OCI-LY7 (cell line): ENCODE measurements around the gene LRRN3. TPM values are rescaled to one million over a fixed set of nuclear protein-coding genes. Genes with fewer than 3 reads are reported as not detected.

Source experiments
- BruUV-seq: library from RNA; stranded (reverse); fragments of 400-500 nt; replicated peaks from 2 replicates; lab custom pipeline; 2021; lab: Mats Ljungman, UMichigan
- CTCF ChIA-PET: fragments of 300-600 bp; sonication (Branson Sonifier 250); formaldehyde crosslinking; loops from one replicate; lab custom pipeline; 2022; ENCODE audit warnings: antibody characterized with exemption; ENCODE audit not compliant: unreplicated experiment; lab: Charles Lee
- POLR2A ChIA-PET: fragments of 300-600 bp; sonication (Branson Sonifier 250); formaldehyde crosslinking; loops from one replicate; lab custom pipeline; 2022; ENCODE audit warnings: antibody characterized with exemption; lab: Charles Lee
- DNase-seq: peaks from one replicate; pipeline ENCODE4 v3.0.0-alpha.2; 2015; ENCODE audit warnings: low spot score
- H2AFZ ChIP-seq: fragments of 200-600 bp; sonication (generic), shearing (Covaris generic); 2 replicates; pipeline ENCODE4 v1.6.1; 2014; ENCODE audit warnings: mild to moderate bottlenecking, antibody characterized with exemption, low read length, moderate library complexity
- H3K27ac ChIP-seq: fragments of 200-600 bp; sonication (generic); 2 replicates; pipeline ENCODE4 v1.5.1; 2014; ENCODE audit warnings: mixed run types, low read depth, mild to moderate bottlenecking, moderate library complexity, low read length, inconsistent platforms; ENCODE audit not compliant: poor library complexity, severe bottlenecking
- H3K36me3 ChIP-seq: fragments of 200-600 bp; sonication (generic); 2 replicates; pipeline ENCODE4 v1.6.1; 2014; ENCODE audit warnings: mild to moderate bottlenecking, antibody characterized with exemption, low read length, moderate library complexity, mixed read lengths; ENCODE audit not compliant: insufficient read depth
- H3K4me1 ChIP-seq: fragments of 200-600 bp; sonication (generic); 2 replicates; pipeline ENCODE4 v1.5.1; 2014; ENCODE audit warnings: mild to moderate bottlenecking, low read length; ENCODE audit not compliant: insufficient read depth, poor library complexity, severe bottlenecking
- H3K4me2 ChIP-seq: fragments of 200-600 bp; sonication (generic); 2 replicates; pipeline ENCODE4 v1.6.1; 2014; ENCODE audit warnings: mild to moderate bottlenecking, low read length
- H3K4me3 ChIP-seq: fragments of 200-600 bp; sonication (generic); 2 replicates; pipeline ENCODE4 v1.5.1; 2014; ENCODE audit warnings: mild to moderate bottlenecking, low read depth, low read length; ENCODE audit not compliant: poor library complexity, severe bottlenecking
- H3K79me2 ChIP-seq: fragments of 200-600 bp; sonication (generic); 2 replicates; pipeline ENCODE4 v1.6.1; 2016; ENCODE audit warnings: low read depth, mild to moderate bottlenecking, low read length, moderate library complexity, mixed read lengths; ENCODE audit not compliant: insufficient read depth
- H3K9me2 ChIP-seq: fragments of 200-600 bp; sonication (generic); 2 replicates; pipeline ENCODE4 v1.6.1; 2016; ENCODE audit warnings: mild to moderate bottlenecking, low read length, mixed read lengths; ENCODE audit not compliant: insufficient read depth
- H3K9me3 ChIP-seq: fragments of 200-600 bp; sonication (generic); 2 replicates; pipeline ENCODE4 v1.6.1; 2014; ENCODE audit warnings: mild to moderate bottlenecking, mixed run types, low read length, mixed read lengths
- H4K20me1 ChIP-seq: fragments of 200-600 bp; sonication (generic); 2 replicates; pipeline ENCODE4 v1.6.1; 2014; ENCODE audit warnings: mild to moderate bottlenecking, antibody characterized with exemption, low read length, moderate library complexity, mixed read lengths; ENCODE audit not compliant: insufficient read depth
- EZH2phosphoT487 ChIP-seq: fragments of 200-600 bp; sonication (generic); IDR thresholded peaks from 2 replicates; pipeline ENCODE4 v1.6.1; 2018; ENCODE audit warnings: low read depth, borderline replicate concordance, mild to moderate bottlenecking, mixed run types, antibody characterized with exemption, low read length, moderate library complexity, mixed read lengths
- intact Hi-C: fragments of 100-400 bp; cut with micrococcal nuclease; formaldehyde crosslinking; loops from one replicate; pipeline ENCODE4 v1.10.0; 2022; ENCODE audit not compliant: unreplicated experiment
- total RNA-seq, 2 experiments: library from RNA; depleted of rRNA in 1 of 2; stranded (reverse); fragments of >200 nt in 1 of 2; shearing (Covaris generic) in 1 of 2; gene quantifications; 2 replicates each; pipeline ENCODE4 v1.2.3, GENCODE V29; 2014 to 2022
- TF ChIP-seq, protein P1 (sequence below): fragments of 200-600 bp; sonication (generic); conservative IDR thresholded peaks from 2 replicates; pipeline ENCODE4 v1.5.1; 2014; ENCODE audit warnings: mild to moderate bottlenecking, antibody characterized with exemption, low read length, moderate library complexity, mixed read lengths

Gene LRRN3
- total RNA-seq, 2 experiments from 2014 or later = not detected

GRCh38 chr7:111108000-111108399, 17.1 kb downstream of the LRRN3 start:
- no peak overlapping the region for H3K4me3 ChIP-seq
- no peak overlapping the region for H3K4me2 ChIP-seq
- TF ChIP-seq, protein P1, sequence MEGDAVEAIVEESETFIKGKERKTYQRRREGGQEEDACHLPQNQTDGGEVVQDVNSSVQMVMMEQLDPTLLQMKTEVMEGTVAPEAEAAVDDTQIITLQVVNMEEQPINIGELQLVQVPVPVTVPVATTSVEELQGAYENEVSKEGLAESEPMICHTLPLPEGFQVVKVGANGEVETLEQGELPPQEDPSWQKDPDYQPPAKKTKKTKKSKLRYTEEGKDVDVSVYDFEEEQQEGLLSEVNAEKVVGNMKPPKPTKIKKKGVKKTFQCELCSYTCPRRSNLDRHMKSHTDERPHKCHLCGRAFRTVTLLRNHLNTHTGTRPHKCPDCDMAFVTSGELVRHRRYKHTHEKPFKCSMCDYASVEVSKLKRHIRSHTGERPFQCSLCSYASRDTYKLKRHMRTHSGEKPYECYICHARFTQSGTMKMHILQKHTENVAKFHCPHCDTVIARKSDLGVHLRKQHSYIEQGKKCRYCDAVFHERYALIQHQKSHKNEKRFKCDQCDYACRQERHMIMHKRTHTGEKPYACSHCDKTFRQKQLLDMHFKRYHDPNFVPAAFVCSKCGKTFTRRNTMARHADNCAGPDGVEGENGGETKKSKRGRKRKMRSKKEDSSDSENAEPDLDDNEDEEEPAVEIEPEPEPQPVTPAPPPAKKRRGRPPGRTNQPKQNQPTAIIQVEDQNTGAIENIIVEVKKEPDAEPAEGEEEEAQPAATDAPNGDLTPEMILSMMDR = no peak
- no peak for TF ChIP-seq EZH2phosphoT487
- no peaks in the 10 kb centered on the region for H4K20me1 ChIP-seq
- H3K36me3 ChIP-seq = no peaks in the 10 kb centered on the region
- ChIA-PET CTCF (no interaction called here), POLR2A (interaction anchor here (0.7 kb wide), 1 partner anchor 160 kb away, joined by 3 read pairs; no protein-coding TSS in a partner anchor)
- intact Hi-C loops = no loop called here
- no TSS peak for BruUV-seq
- no peaks in the 10 kb centered on the region for H3K4me1 ChIP-seq
- no peak for DNase-seq
- no peak overlapping the region for H3K27ac ChIP-seq
- H3K9me3 ChIP-seq = no peaks in the 10 kb centered on the region
- no peaks in the 10 kb centered on the region for H3K9me2 ChIP-seq
- H2AFZ ChIP-seq = no peak overlapping the region
- no peaks in the 10 kb centered on the region for H3K79me2 ChIP-seq

DNA sequence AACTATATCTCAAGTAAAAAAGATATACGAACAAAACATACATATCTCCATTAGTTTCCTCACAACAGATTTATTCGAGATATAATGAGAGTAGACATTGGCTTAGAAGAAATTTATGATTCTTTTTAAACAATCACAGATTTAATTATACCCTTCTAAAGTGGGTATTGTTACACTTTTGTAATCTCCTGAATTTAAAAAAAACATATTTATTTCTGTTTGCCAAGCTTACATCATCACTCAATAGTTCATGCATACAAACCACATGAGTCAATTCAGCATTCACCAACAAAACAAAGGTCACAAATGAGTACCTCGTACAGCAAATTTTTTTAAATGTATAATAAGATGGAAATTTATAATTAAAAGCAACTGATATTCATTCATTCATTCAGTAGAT, 17.6 kb downstream of the LRRN3 start:
- Histone ChIP-seq H2AFZ (no peak overlapping the region), H4K20me1 (no peaks in the 10 kb centered on the region), H3K9me2 (no peaks in the 10 kb centered on the region), H3K27ac (no peak overlapping the region), H3K79me2 (no peaks in the 10 kb centered on the region), H3K36me3 (no peaks in the 10 kb centered on the region), H3K4me3 (no peak overlapping the region), H3K4me1 (no peaks in the 10 kb centered on the region), H3K9me3 (no peaks in the 10 kb centered on the region), H3K4me2 (no peak overlapping the region)
- ChIA-PET POLR2A (interaction anchor here (0.7 to 0.9 kb wide), 2 partner anchors 10 to 159 kb away, joined by 3 read pairs; no protein-coding TSS in a partner anchor), CTCF (no interaction called here)
- BruUV-seq = no TSS peak
- intact Hi-C loops = no loop called here
- TF ChIP-seq, protein P1 = no peak
- no peak for TF ChIP-seq EZH2phosphoT487
- DNase-seq = no peak

DNA sequence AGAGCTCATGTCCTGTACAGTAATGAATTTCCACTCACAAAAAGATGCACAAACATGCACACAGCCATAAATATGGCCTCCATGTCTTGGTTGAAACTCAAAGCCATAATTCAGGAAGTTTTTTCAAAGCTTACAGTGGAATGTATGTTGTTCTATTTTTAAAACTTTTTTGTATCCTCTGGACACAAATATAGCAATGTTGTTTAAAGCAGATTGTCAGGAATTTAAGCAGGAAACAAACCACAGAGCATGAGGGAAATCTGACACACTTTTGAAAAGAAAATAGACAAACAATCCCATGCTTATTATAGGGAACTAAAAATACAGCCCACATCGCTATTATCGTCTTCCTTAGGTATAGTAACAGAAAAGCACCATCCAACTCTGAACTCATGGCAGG, 21.5 kb downstream of the LRRN3 start:
- POLR2A ChIA-PET = interaction anchor here (0.9 kb wide), 1 partner anchor 8 kb away, joined by 3 read pairs; no protein-coding TSS in a partner anchor
- intact Hi-C loops = no loop called here
- TF ChIP-seq, protein P1 = no peak
- no peak for TF ChIP-seq EZH2phosphoT487

More for the DNA sequence above, 21.5 kb downstream of the LRRN3 start:
- no peak overlapping the region for H3K27ac ChIP-seq
- H3K4me2 ChIP-seq = no peak overlapping the region
- CTCF ChIA-PET = no interaction called here
- no peak for DNase-seq
- no peaks in the 10 kb centered on the region for H3K9me3 ChIP-seq
- no peaks in the 10 kb centered on the region for H3K9me2 ChIP-seq
- H3K4me3 ChIP-seq = no peak overlapping the region
- BruUV-seq = no TSS peak
- no peaks in the 10 kb centered on the region for H4K20me1 ChIP-seq
- H3K4me1 ChIP-seq = no peaks in the 10 kb centered on the region
- no peaks in the 10 kb centered on the region for H3K36me3 ChIP-seq
- H2AFZ ChIP-seq = no peak overlapping the region
- H3K79me2 ChIP-seq = no peaks in the 10 kb centered on the region
